ENCODE results near the gene VPREB3. TPM values are rescaled to one million over a fixed set of nuclear protein-coding genes. Genes with fewer than 3 reads are reported as not detected.

The VPREB3 gene
- total and polyA plus RNA-seq, 2 donors from 2014 or later: 1.0 to 1.3 TPM

DNA sequence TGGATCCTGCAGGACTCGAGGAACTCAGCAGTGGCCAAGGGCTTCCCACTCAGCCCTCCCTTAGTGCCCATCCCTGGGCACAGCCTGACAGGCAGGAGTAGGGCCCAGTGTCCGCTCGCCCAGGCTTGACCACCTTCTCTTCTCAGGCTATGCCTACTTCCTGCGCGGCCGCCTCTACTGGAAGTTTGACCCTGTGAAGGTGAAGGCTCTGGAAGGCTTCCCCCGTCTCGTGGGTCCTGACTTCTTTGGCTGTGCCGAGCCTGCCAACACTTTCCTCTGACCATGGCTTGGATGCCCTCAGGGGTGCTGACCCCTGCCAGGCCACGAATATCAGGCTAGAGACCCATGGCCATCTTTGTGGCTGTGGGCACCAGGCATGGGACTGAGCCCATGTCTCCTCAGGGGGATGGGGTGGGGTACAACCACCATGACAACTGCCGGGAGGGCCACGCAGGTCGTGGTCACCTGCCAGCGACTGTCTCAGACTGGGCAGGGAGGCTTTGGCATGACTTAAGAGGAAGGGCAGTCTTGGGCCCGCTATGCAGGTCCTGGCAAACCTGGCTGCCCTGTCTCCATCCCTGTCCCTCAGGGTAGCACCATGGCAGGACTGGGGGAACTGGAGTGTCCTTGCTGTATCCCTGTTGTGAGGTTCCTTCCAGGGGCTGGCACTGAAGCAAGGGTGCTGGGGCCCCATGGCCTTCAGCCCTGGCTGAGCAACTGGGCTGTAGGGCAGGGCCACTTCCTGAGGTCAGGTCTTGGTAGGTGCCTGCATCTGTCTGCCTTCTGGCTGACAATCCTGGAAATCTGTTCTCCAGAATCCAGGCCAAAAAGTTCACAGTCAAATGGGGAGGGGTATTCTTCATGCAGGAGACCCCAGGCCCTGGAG lies 29.3 kb upstream of the VPREB3 start:
- no peak for DNase-seq
- intact Hi-C loops (cut with DNase I): no loop called here
- H3K4me3 ChIP-seq (ENCODE audit: low read length in 3 of 3): peak overlapping the region in 1 of 3 donors; percentile 25
- peak overlapping the region; percentile 50 to 63 for H3K27ac ChIP-seq (ENCODE audit: low read depth in 2 of 2, low read length in 2 of 2)
- no peaks in the 10 kb centered on the region for H3K27me3 ChIP-seq (ENCODE audit: control insufficient read depth, insufficient read depth, low read length)
- H3K36me3 ChIP-seq (ENCODE audit: control insufficient read depth in 2 of 3, insufficient read depth in 3 of 3, low read length in 3 of 3): no peaks in the 10 kb centered on the region
- H3K4me1 ChIP-seq (ENCODE audit: control insufficient read depth in 2 of 3, insufficient read depth in 2 of 3, low read depth in 1 of 3, low read length in 3 of 3): peaks cover 0 to 26% (median 20%) of the 10 kb centered on the region in 3 donors
- FAIRE-seq: no peak
- no peaks in the 10 kb centered on the region for H3K9me3 ChIP-seq (ENCODE audit: control insufficient read depth in 2 of 3, insufficient read depth in 1 of 3, low read length in 3 of 3)
- peak overlapping the region in 1 of 3 donors; percentile 51 for H3K9ac ChIP-seq (ENCODE audit: low read length in 3 of 3)
- TF ChIP-seq, protein P1, sequence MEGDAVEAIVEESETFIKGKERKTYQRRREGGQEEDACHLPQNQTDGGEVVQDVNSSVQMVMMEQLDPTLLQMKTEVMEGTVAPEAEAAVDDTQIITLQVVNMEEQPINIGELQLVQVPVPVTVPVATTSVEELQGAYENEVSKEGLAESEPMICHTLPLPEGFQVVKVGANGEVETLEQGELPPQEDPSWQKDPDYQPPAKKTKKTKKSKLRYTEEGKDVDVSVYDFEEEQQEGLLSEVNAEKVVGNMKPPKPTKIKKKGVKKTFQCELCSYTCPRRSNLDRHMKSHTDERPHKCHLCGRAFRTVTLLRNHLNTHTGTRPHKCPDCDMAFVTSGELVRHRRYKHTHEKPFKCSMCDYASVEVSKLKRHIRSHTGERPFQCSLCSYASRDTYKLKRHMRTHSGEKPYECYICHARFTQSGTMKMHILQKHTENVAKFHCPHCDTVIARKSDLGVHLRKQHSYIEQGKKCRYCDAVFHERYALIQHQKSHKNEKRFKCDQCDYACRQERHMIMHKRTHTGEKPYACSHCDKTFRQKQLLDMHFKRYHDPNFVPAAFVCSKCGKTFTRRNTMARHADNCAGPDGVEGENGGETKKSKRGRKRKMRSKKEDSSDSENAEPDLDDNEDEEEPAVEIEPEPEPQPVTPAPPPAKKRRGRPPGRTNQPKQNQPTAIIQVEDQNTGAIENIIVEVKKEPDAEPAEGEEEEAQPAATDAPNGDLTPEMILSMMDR (IDR thresholded peaks at IDR 0.05; ENCODE audit: borderline replicate concordance, extremely low read depth, insufficient read depth): no peak

DNA sequence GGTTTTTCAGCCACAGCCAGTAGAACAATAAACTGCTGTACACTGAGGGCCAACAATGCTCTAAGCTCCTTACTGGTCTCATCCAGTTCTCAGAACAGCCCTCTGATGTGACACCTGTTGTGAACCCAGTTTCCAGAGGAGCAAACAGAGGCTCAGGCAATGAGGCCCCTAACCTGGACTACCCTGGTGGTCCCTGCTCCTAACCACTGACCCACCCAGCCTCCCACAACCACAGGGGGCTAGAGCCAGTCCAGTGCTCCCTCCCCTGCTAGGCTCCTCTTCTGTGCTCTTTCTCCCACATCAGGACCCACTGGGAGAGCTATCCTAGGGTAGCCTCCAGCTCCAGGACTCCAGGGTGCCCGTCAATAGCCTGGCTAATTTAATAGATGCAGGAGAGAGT lies 28.5 kb upstream of the VPREB3 start:
- intact Hi-C loops (cut with DNase I): no loop called here
- no peak for FAIRE-seq
- Histone ChIP-seq H3K36me3 (ENCODE audit: control insufficient read depth in 2 of 3, insufficient read depth in 3 of 3, low read length in 3 of 3) (no peaks in the 10 kb centered on the region), H3K9me3 (ENCODE audit: control insufficient read depth in 2 of 3, insufficient read depth in 1 of 3, low read length in 3 of 3) (no peaks in the 10 kb centered on the region), H3K4me3 (ENCODE audit: low read length in 3 of 3) (no peak overlapping the region), H3K27ac (ENCODE audit: low read depth in 2 of 2, low read length in 2 of 2) (peak overlapping the region in 1 of 2 donors; percentile 50), H3K9ac (ENCODE audit: low read length in 3 of 3) (no peak overlapping the region), H3K4me1 (ENCODE audit: control insufficient read depth in 2 of 3, insufficient read depth in 2 of 3, low read depth in 1 of 3, low read length in 3 of 3) (peaks cover 0 to 24% (median 24%) of the 10 kb centered on the region in 3 donors), H3K27me3 (ENCODE audit: control insufficient read depth, insufficient read depth, low read length) (no peaks in the 10 kb centered on the region)
- TF ChIP-seq, protein P1 (IDR thresholded peaks at IDR 0.05; ENCODE audit: borderline replicate concordance, extremely low read depth, insufficient read depth): no peak
- DNase-seq: no peak

DNA sequence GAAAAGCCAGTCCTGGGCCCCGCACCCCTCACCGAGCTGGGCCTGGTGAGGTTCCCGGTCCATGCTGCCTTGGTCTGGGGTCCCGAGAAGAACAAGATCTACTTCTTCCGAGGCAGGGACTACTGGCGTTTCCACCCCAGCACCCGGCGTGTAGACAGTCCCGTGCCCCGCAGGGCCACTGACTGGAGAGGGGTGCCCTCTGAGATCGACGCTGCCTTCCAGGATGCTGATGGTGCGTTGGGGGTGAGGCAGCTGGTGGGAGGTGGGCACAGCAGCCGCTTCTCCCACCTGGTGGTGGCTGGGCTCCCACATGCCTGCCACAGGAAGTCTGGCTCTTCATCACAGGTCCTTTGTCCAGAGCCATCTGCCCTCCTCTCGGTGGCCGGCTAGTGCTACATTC lies 28.0 kb upstream of the VPREB3 start:
- H3K27me3 ChIP-seq (ENCODE audit: control insufficient read depth, insufficient read depth, low read length): no peaks in the 10 kb centered on the region
- no peak overlapping the region for H3K27ac ChIP-seq (ENCODE audit: low read depth in 2 of 2, low read length in 2 of 2)
- peaks cover 0 to 26% (median 20%) of the 10 kb centered on the region in 3 donors for H3K4me1 ChIP-seq (ENCODE audit: control insufficient read depth in 2 of 3, insufficient read depth in 2 of 3, low read depth in 1 of 3, low read length in 3 of 3)
- no peak overlapping the region for H3K9ac ChIP-seq (ENCODE audit: low read length in 3 of 3)
- no peak overlapping the region for H3K4me3 ChIP-seq (ENCODE audit: low read length in 3 of 3)
- DNase-seq (no peak), FAIRE-seq (no peak)
- no peaks in the 10 kb centered on the region for H3K36me3 ChIP-seq (ENCODE audit: control insufficient read depth in 2 of 3, insufficient read depth in 3 of 3, low read length in 3 of 3)
- TF ChIP-seq, protein P1 (IDR thresholded peaks at IDR 0.05; ENCODE audit: borderline replicate concordance, extremely low read depth, insufficient read depth): no peak
- intact Hi-C loops (cut with DNase I): no loop called here
- no peaks in the 10 kb centered on the region for H3K9me3 ChIP-seq (ENCODE audit: control insufficient read depth in 2 of 3, insufficient read depth in 1 of 3, low read length in 3 of 3)
